GM23248 (cell line): ENCODE data around the gene ERICH6.

ENCODE experiments used
- EZH2 ChIP-seq: fragments of 200-600 bp; sonication (generic); IDR thresholded peaks from 2 replicates; pipeline ENCODE4 v1.6.1; 2018; ENCODE audit warnings: antibody characterized with exemption, mild to moderate bottlenecking; ENCODE audit not compliant: insufficient read depth, poor library complexity, severe bottlenecking
- EZH2phosphoT487 ChIP-seq: fragments of 200-600 bp; sonication (generic); IDR thresholded peaks from 2 replicates; pipeline ENCODE4 v1.6.1; 2018; ENCODE audit warnings: antibody characterized with exemption, moderate library complexity, mild to moderate bottlenecking, low read depth; ENCODE audit not compliant: insufficient read depth

DNA sequence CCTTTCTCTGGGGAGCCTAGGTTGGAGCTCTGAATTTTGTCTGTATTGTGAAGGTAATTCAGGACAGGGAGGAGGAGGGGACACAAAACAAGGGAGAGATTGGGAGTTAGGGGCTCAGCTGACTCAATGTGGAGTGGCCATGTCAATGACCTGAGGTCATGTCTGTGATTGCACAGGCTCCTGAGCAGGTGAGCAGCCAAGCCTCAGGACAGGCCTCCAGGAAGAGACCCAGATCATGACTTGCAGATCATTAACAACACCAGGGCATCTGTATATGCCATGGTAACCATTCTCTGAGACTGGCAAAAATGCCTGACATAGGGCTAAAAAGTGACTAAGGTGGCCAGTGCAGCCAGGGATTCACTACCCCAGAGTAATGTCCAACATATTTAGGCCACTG, 20.9 kb downstream of the ERICH6 start:
- TF ChIP-seq EZH2, result no peak
- TF ChIP-seq EZH2phosphoT487, result no peak
